K562 (cell line): ENCODE results near the gene TULP4. TPM values are rescaled to one million over a fixed set of nuclear protein-coding genes. Genes with fewer than 3 reads are reported as not detected.
A peak's percentile ranks its signal among the peaks of the same experiment; 100 is the strongest.

Source experiments
- ATAC-seq: fragments of 200-7000 bp; cut with Tn5 transposase; 3 replicates; pipeline ENCODE4 v1.9.1; 2020; ENCODE audit warnings: moderate library complexity
- BruUV-seq: library from RNA; stranded (reverse); fragments of 400-500 nt; replicated peaks from 2 replicates; lab custom pipeline; 2021; lab: Mats Ljungman, UMichigan
- CTCF ChIA-PET: fragments of 300-600 bp; formaldehyde crosslinking; extraction: SDS; loops from one replicate; lab custom pipeline; 2021; ENCODE audit warnings: low intra/inter-chr PET ratio; lab: Yijun Ruan, JAX
- POLR2A ChIA-PET: fragments of 300-600, 350-650 bp; sonication (Branson Sonifier 250); formaldehyde crosslinking; extraction: SDS; loops from one replicate; lab custom pipeline; 2021; ENCODE audit warnings: antibody characterized with exemption, inconsistent platforms; lab: Yijun Ruan, JAX
- DNase-seq, 4 experiments: peaks; one replicate each; pipeline versions ENCODE4 v3.0.0 to v3.0.0-alpha.2; 2011 to 2018; ENCODE audit warnings: low spot score in 3 of 4, mixed read lengths in 3 of 4; ENCODE audit errors: extremely low read depth in 1 of 4
- FAIRE-seq: peaks from 2 replicates; lab custom pipeline; 2011; peaks lifted over from hg19 to GRCh38; lab: Jason Lieb, UNC
- H2AFZ ChIP-seq: 2 replicates; pipeline ENCODE4 v1.6.0; 2011; ENCODE audit warnings: low read depth, low read length, control low read depth, inconsistent platforms
- H3K27ac ChIP-seq: fragments of 200-600 bp; 3 replicates; pipeline ENCODE4 v1.8.0; 2011; ENCODE audit warnings: low read depth, mild to moderate bottlenecking, control low read depth, inconsistent platforms, low read length, moderate library complexity, mixed read lengths; ENCODE audit errors: extremely low read depth
- H3K27me3 ChIP-seq, 2 experiments: fragments of 300-600 bp in 1 of 2; 2 replicates in 1 of 2; 3 replicates in 1 of 2; pipeline versions ENCODE4 v1.6.0 to v1.8.0; 2011; ENCODE audit warnings: inconsistent platforms in 2 of 2, low read length in 2 of 2, mild to moderate bottlenecking in 1 of 2, mixed read lengths in 1 of 2, moderate library complexity in 1 of 2; ENCODE audit not compliant: control insufficient read depth in 2 of 2, insufficient read depth in 2 of 2
- H3K36me3 ChIP-seq: fragments of 300-600 bp; 3 replicates; pipeline ENCODE4 v1.8.0; 2011; ENCODE audit warnings: mild to moderate bottlenecking, low read length, inconsistent platforms; ENCODE audit not compliant: control insufficient read depth, insufficient read depth
- H3K4me1 ChIP-seq, 2 experiments: fragments of 200-600 bp in 1 of 2; replicated peaks in 1 of 2; 2 replicates in 1 of 2; 3 replicates in 1 of 2; pipeline versions ENCODE4 v1.5.1 to v1.8.0; 2011; ENCODE audit warnings: inconsistent platforms in 2 of 2, low read length in 2 of 2, mild to moderate bottlenecking in 1 of 2, mixed read lengths in 1 of 2, moderate library complexity in 1 of 2; ENCODE audit not compliant: control insufficient read depth in 2 of 2, insufficient read depth in 2 of 2
- H3K4me2 ChIP-seq: 2 replicates; pipeline ENCODE4 v1.6.1; 2011; ENCODE audit warnings: low read length, control low read depth, inconsistent platforms, mixed read lengths; ENCODE audit not compliant: insufficient read depth
- H3K4me3 ChIP-seq: fragments of 200-600 bp; sonication (generic), shearing (Covaris generic); 2 replicates; pipeline ENCODE4 v1.5.1; 2016; ENCODE audit warnings: control low read depth, inconsistent platforms
- H3K79me2 ChIP-seq: fragments of 200-600 bp; 3 replicates; pipeline ENCODE4 v1.8.0; 2011; ENCODE audit warnings: low read length, inconsistent platforms; ENCODE audit not compliant: control insufficient read depth, insufficient read depth
- H3K9ac ChIP-seq, 2 experiments: 2 replicates each; pipeline versions ENCODE4 v1.6.0 to v1.6.1; 2011; ENCODE audit warnings: low read depth in 2 of 2, low read length in 2 of 2, control low read depth in 1 of 2, inconsistent platforms in 1 of 2, mild to moderate bottlenecking in 1 of 2, mixed read lengths in 1 of 2; ENCODE audit not compliant: insufficient read depth in 1 of 2
- H3K9me1 ChIP-seq: one replicate; pipeline ENCODE4 v1.6.0; 2011; ENCODE audit warnings: inconsistent platforms, mild to moderate bottlenecking, low read length, moderate library complexity; ENCODE audit not compliant: control insufficient read depth, insufficient read depth
- H3K9me3 ChIP-seq: replicated peaks from 2 replicates; pipeline ENCODE4 v1.5.1; 2011; ENCODE audit warnings: low read depth, low read length, inconsistent platforms; ENCODE audit not compliant: control insufficient read depth, insufficient read depth
- H4K20me1 ChIP-seq: replicated peaks from 2 replicates; pipeline ENCODE4 v1.6.1; 2011; ENCODE audit warnings: low read length, inconsistent platforms, mixed read lengths; ENCODE audit not compliant: control insufficient read depth, insufficient read depth
- CCAR2 ChIP-seq: fragments of 200-400 bp; formaldehyde crosslinking; IDR thresholded peaks from 2 replicates; pipeline ENCODE4 v1.6.1; 2017; ENCODE audit warnings: mild to moderate bottlenecking, low read depth, low read length
- WGBS: fragments of 100-300 bp; shearing (Covaris generic); methylation state at CpG from one replicate; pipeline ENCODE4 v1.1.6; 2016; ENCODE audit warnings: low coverage, mixed read lengths; ENCODE audit not compliant: insufficient coverage; ENCODE audit errors: missing lambda C conversion rate; 5-methylcytosine and 5-hydroxymethylcytosine counted together
- in situ Hi-C: fragments of 300-500 bp; cut with MboI; formaldehyde crosslinking; loops from 4 replicates; pipeline ENCODE4 v1.15.0; 2018; ENCODE audit warnings: inconsistent platforms, mixed read lengths
- intact Hi-C: fragments of 100-400 bp; cut with micrococcal nuclease; formaldehyde crosslinking; loops from 2 replicates; pipeline ENCODE4 v1.14.2; 2022
- polyA plus RNA-seq, 8 experiments: library from polyadenylated mRNA; depleted of rRNA in 4 of 8; stranded (reverse) in 5 of 8; unstranded in 3 of 8; fragments of >200 nt; fragmentation: Nextera tagmentation in 2 of 8; fragmentation: Illumina TruSeq in 1 of 8; extraction: Ambion mirVana in 2 of 8; extraction: Trizol in 1 of 8; gene quantifications; 2 replicates each; pipeline versions ENCODE4 v1.2.1 to v1.2.3, GENCODE V29; 2011 to 2014; ENCODE audit warnings: inconsistent platforms in 1 of 8, missing spikeins in 1 of 8
- total RNA-seq, 7 experiments: library from RNA; depleted of rRNA in 6 of 7; stranded (reverse); fragments of >200 nt in 6 of 7; fragmentation: Illumina TruSeq in 2 of 7; extraction: Trizol in 2 of 7; gene quantifications; 2 replicates each; pipeline versions ENCODE4 v1.2.1 to v1.2.3, GENCODE V29; 2011 to 2021; ENCODE audit warnings: low replicate concordance in 1 of 7
- TF ChIP-seq, protein P1 (sequence below): sonication (generic); formaldehyde crosslinking; IDR thresholded peaks from 2 replicates; pipeline ENCODE4 v1.8.0; 2023; ENCODE audit warnings: mild to moderate bottlenecking, missing genetic modification reagents

The TULP4 gene
- total and polyA plus RNA-seq, 9 of the 15 experiments (the other 6 are each of a cell fraction or from before 2014, with no cell fraction given): 1.2 to 50.4 (median 11.0) TPM

DNA sequence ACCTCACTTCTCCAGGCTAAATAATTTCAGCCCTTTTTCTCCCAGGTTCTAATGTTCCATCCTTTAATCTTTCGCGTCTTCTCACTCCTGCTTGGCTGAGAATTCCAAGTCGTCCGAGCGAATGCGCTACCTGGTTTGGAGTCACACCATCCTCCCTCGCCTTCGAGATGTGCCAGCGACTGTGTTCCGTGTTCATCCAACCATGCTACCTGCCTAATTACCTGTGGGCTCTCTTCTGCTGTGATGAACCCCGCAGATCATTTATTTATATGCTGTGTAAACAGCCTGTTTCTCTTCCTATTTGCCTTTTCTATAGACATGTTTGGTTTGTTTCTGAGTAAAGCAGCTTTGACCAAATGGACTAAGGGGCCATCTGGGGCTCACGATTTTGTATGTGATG lies 164.1 kb downstream of the TULP4 start:
- no peaks in the 10 kb centered on the region for H3K27me3 ChIP-seq
- H3K27ac ChIP-seq: no peak overlapping the region
- no peak for DNase-seq
- no peak for TF ChIP-seq CCAR2
- TF ChIP-seq, protein P1, sequence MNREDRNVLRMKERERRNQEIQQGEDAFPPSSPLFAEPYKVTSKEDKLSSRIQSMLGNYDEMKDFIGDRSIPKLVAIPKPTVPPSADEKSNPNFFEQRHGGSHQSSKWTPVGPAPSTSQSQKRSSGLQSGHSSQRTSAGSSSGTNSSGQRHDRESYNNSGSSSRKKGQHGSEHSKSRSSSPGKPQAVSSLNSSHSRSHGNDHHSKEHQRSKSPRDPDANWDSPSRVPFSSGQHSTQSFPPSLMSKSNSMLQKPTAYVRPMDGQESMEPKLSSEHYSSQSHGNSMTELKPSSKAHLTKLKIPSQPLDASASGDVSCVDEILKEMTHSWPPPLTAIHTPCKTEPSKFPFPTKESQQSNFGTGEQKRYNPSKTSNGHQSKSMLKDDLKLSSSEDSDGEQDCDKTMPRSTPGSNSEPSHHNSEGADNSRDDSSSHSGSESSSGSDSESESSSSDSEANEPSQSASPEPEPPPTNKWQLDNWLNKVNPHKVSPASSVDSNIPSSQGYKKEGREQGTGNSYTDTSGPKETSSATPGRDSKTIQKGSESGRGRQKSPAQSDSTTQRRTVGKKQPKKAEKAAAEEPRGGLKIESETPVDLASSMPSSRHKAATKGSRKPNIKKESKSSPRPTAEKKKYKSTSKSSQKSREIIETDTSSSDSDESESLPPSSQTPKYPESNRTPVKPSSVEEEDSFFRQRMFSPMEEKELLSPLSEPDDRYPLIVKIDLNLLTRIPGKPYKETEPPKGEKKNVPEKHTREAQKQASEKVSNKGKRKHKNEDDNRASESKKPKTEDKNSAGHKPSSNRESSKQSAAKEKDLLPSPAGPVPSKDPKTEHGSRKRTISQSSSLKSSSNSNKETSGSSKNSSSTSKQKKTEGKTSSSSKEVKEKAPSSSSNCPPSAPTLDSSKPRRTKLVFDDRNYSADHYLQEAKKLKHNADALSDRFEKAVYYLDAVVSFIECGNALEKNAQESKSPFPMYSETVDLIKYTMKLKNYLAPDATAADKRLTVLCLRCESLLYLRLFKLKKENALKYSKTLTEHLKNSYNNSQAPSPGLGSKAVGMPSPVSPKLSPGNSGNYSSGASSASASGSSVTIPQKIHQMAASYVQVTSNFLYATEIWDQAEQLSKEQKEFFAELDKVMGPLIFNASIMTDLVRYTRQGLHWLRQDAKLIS (CRISPR knock-in tag): no peak
- ATAC-seq: no peak
- H3K36me3 ChIP-seq: peaks cover 26% of the 10 kb centered on the region; the same call in 1 of the 3 replicates
- no peaks in the 10 kb centered on the region for H3K9me3 ChIP-seq
- ChIA-PET CTCF (no interaction called here), POLR2A (interaction anchor here (0.6 to 0.9 kb wide), 2 partner anchors 33 to 63 kb away, joined by 3 to 4 read pairs; no protein-coding TSS in a partner anchor)
- in situ Hi-C loops: no loop called here
- no peak for FAIRE-seq
- no peaks in the 10 kb centered on the region for H3K79me2 ChIP-seq
- no TSS peak for BruUV-seq
- H4K20me1 ChIP-seq: no peaks in the 10 kb centered on the region
- peaks cover 4% of the 10 kb centered on the region for H3K9me1 ChIP-seq
- H3K9ac ChIP-seq: peak overlapping the region in 1 of 2 experiments; percentile 57; a peak in 1 of 4 replicates
- 91% methylated on average over 12 of the region's 12 CpGs for WGBS
- H3K4me3 ChIP-seq: no peak overlapping the region
- no peak overlapping the region for H2AFZ ChIP-seq
- H3K4me2 ChIP-seq: no peak overlapping the region
- intact Hi-C loops: no loop called here
- H3K4me1 ChIP-seq: peaks cover 3 to 15% of the 10 kb centered on the region in 2 experiments; a peak in 4 of 5 replicates
